Muscle layer of duodenum (tissue), 2 donors: ENCODE data around the gene WNK2.

Source experiments
- H3K27ac ChIP-seq: one replicate; pipeline ENCODE4 v1.7.0; 2013; ENCODE audit warnings: mild to moderate bottlenecking, low read length
- H3K27me3 ChIP-seq: one replicate; pipeline ENCODE4 v1.7.0; 2013; ENCODE audit warnings: low read depth, mild to moderate bottlenecking, control low read depth, low read length
- H3K36me3 ChIP-seq, 2 donors: one replicate each; pipeline ENCODE4 v1.7.0; 2013; ENCODE audit warnings: low read length in 2 of 2, control low read depth in 1 of 2, mild to moderate bottlenecking in 1 of 2; ENCODE audit not compliant: insufficient read depth in 2 of 2, control insufficient read depth in 1 of 2
- H3K4me1 ChIP-seq, 2 donors: one replicate each; pipeline ENCODE4 v1.7.0; 2013; ENCODE audit warnings: low read length in 2 of 2, mild to moderate bottlenecking in 2 of 2, control low read depth in 1 of 2, moderate library complexity in 1 of 2; ENCODE audit not compliant: insufficient read depth in 2 of 2, control insufficient read depth in 1 of 2
- H3K4me3 ChIP-seq, 2 donors: one replicate each; pipeline ENCODE4 v1.7.0; 2013; ENCODE audit warnings: low read length in 2 of 2, low read depth in 1 of 2, mild to moderate bottlenecking in 1 of 2
- H3K9me3 ChIP-seq, 2 donors: one replicate each; pipeline ENCODE4 v1.7.0; 2013; ENCODE audit warnings: low read length in 2 of 2, control low read depth in 1 of 2, mild to moderate bottlenecking in 1 of 2; ENCODE audit not compliant: control insufficient read depth in 1 of 2
- donor health status: healthy.

WNK2 gene

GRCh38 chr9:93288891-93289883 is 105.2 kb downstream of the WNK2 start:
- H3K9me3 ChIP-seq: no peaks in the 10 kb centered on the region
- no peak overlapping the region for H3K27ac ChIP-seq
- no peaks in the 10 kb centered on the region for H3K4me1 ChIP-seq
- no peak overlapping the region for H3K4me3 ChIP-seq
- peaks cover 0 to 4% of the 10 kb centered on the region in 2 donors for H3K36me3 ChIP-seq
- no peaks in the 10 kb centered on the region for H3K27me3 ChIP-seq

GRCh38 chr9:93290495-93291434 is 106.8 kb downstream of the WNK2 start:
- Histone ChIP-seq H3K4me3 (no peak overlapping the region), H3K4me1 (peaks cover 0 to 4% of the 10 kb centered on the region in 2 donors), H3K9me3 (no peaks in the 10 kb centered on the region), H3K36me3 (peaks cover 0 to 4% of the 10 kb centered on the region in 2 donors), H3K27me3 (no peaks in the 10 kb centered on the region), H3K27ac (no peak overlapping the region)

- no peaks in the 10 kb centered on the region for H3K9me3 ChIP-seq
- H3K27ac ChIP-seq: no peak overlapping the region
- no peak overlapping the region for H3K4me3 ChIP-seq
- no peaks in the 10 kb centered on the region for H3K27me3 ChIP-seq
- H3K36me3 ChIP-seq: peaks cover 0 to 4% of the 10 kb centered on the region in 2 donors
- H3K4me1 ChIP-seq: peaks cover 0 to 4% of the 10 kb centered on the region in 2 donors
These were observed 107.8 kb downstream of the WNK2 start for GRCh38 chr9:93291536-93292287.

- H3K9me3 ChIP-seq: no peaks in the 10 kb centered on the region
- no peaks in the 10 kb centered on the region for H3K27me3 ChIP-seq
- peaks cover 0 to 4% of the 10 kb centered on the region in 2 donors for H3K4me1 ChIP-seq
- peaks cover 0 to 4% of the 10 kb centered on the region in 2 donors for H3K36me3 ChIP-seq
- no peak overlapping the region for H3K27ac ChIP-seq
- H3K4me3 ChIP-seq: no peak overlapping the region
These were observed 108.3 kb downstream of the WNK2 start for GRCh38 chr9:93292288-93292615.

GRCh38 chr9:93292664-93293328 is 108.9 kb downstream of the WNK2 start:
- H3K27ac ChIP-seq: no peak overlapping the region
- H3K4me3 ChIP-seq: no peak overlapping the region
- no peaks in the 10 kb centered on the region for H3K9me3 ChIP-seq
- peaks cover 0 to 4% of the 10 kb centered on the region in 2 donors for H3K4me1 ChIP-seq
- H3K27me3 ChIP-seq: no peaks in the 10 kb centered on the region
- peaks cover 0 to 7% of the 10 kb centered on the region in 2 donors for H3K36me3 ChIP-seq

GRCh38 chr9:93294011-93294410 is 110.1 kb downstream of the WNK2 start:
- Histone ChIP-seq H3K27me3 (no peaks in the 10 kb centered on the region), H3K4me1 (peaks cover 0 to 4% of the 10 kb centered on the region in 2 donors), H3K36me3 (peaks cover 0 to 8% of the 10 kb centered on the region in 2 donors), H3K9me3 (no peaks in the 10 kb centered on the region), H3K4me3 (no peak overlapping the region), H3K27ac (no peak overlapping the region)

GRCh38 chr9:93295031-93295430 is 111.1 kb downstream of the WNK2 start:
- Histone ChIP-seq H3K27me3 (no peaks in the 10 kb centered on the region), H3K27ac (no peak overlapping the region), H3K4me3 (no peak overlapping the region)

GRCh38 chr9:93295456-93296076 is 111.6 kb downstream of the WNK2 start:
- no peaks in the 10 kb centered on the region for H3K27me3 ChIP-seq
- peaks cover 0 to 8% of the 10 kb centered on the region in 2 donors for H3K36me3 ChIP-seq
- no peak overlapping the region for H3K4me3 ChIP-seq
- H3K9me3 ChIP-seq: no peaks in the 10 kb centered on the region
- peaks cover 0 to 4% of the 10 kb centered on the region in 2 donors for H3K4me1 ChIP-seq
- no peak overlapping the region for H3K27ac ChIP-seq

More at GRCh38 chr9:93295031-93295430, 111.1 kb downstream of the WNK2 start:
- peaks cover 0 to 4% of the 10 kb centered on the region in 2 donors for H3K4me1 ChIP-seq
- H3K9me3 ChIP-seq: no peaks in the 10 kb centered on the region
- peaks cover 0 to 8% of the 10 kb centered on the region in 2 donors for H3K36me3 ChIP-seq

GRCh38 chr9:93296889-93297480 is 113.0 kb downstream of the WNK2 start:
- H3K27me3 ChIP-seq: no peaks in the 10 kb centered on the region
- no peak overlapping the region for H3K27ac ChIP-seq
- H3K4me3 ChIP-seq: no peak overlapping the region
- H3K9me3 ChIP-seq: no peaks in the 10 kb centered on the region
- H3K4me1 ChIP-seq: peaks cover 0 to 4% of the 10 kb centered on the region in 2 donors
- peaks cover 0 to 8% of the 10 kb centered on the region in 2 donors for H3K36me3 ChIP-seq
